ENCODE measurements around the gene TSPAN12.

The TSPAN12 gene

GRCh38 chr7:120842121-120842621 is 15.8 kb downstream of the TSPAN12 start:
- DNase-seq (ENCODE audit: low read depth), result no peak

- no peak for DNase-seq (ENCODE audit: low read depth)
These were observed 16.3 kb downstream of the TSPAN12 start for GRCh38 chr7:120841608-120842007.

- DNase-seq (ENCODE audit: low read depth), result no peak
These were observed 19.7 kb downstream of the TSPAN12 start for GRCh38 chr7:120838281-120838682.

- no peak for DNase-seq (ENCODE audit: low read depth)
These were observed 20.3 kb downstream of the TSPAN12 start for GRCh38 chr7:120837599-120837998.

- DNase-seq (ENCODE audit: low read depth), result no peak
These were observed 21.3 kb downstream of the TSPAN12 start for GRCh38 chr7:120836556-120837115.

- no peak for DNase-seq (ENCODE audit: low read depth)
These were observed 23.2 kb downstream of the TSPAN12 start for GRCh38 chr7:120834726-120835125.

- no peak for DNase-seq (ENCODE audit: low read depth)
These were observed 24.4 kb downstream of the TSPAN12 start for GRCh38 chr7:120833546-120833945.

GRCh38 chr7:120832803-120833202 is 25.1 kb downstream of the TSPAN12 start:
- DNase-seq (ENCODE audit: low read depth), result no peak

- DNase-seq (ENCODE audit: low read depth), result no peak
These were observed 26.7 kb downstream of the TSPAN12 start for GRCh38 chr7:120831260-120831659.

- no peak for DNase-seq (ENCODE audit: low read depth)
These were observed 28.5 kb downstream of the TSPAN12 start for GRCh38 chr7:120829487-120829886.

GRCh38 chr7:120828528-120828927 is 29.4 kb downstream of the TSPAN12 start:
- no peak for DNase-seq (ENCODE audit: low read depth)

- no peak for DNase-seq (ENCODE audit: low read depth)
These were observed 30.4 kb downstream of the TSPAN12 start for GRCh38 chr7:120827371-120828118.

GRCh38 chr7:120825576-120825975 is 32.4 kb downstream of the TSPAN12 start:
- DNase-seq (ENCODE audit: low read depth), result no peak

- no peak for DNase-seq (ENCODE audit: low read depth)
These were observed 32.8 kb downstream of the TSPAN12 start for GRCh38 chr7:120825152-120825551.

GRCh38 chr7:120819861-120820260 is 38.1 kb downstream of the TSPAN12 start:
- no peak for DNase-seq (ENCODE audit: low read depth)

GRCh38 chr7:120817851-120818250 is 40.1 kb downstream of the TSPAN12 start:
- DNase-seq (ENCODE audit: low read depth), result no peak

GRCh38 chr7:120814253-120814939 is 43.5 kb downstream of the TSPAN12 start:
- DNase-seq (ENCODE audit: low read depth), result no peak

GRCh38 chr7:120813546-120814252 is 44.2 kb downstream of the TSPAN12 start:
- DNase-seq (ENCODE audit: low read depth), result no peak

- DNase-seq (ENCODE audit: low read depth), result no peak
These were observed 44.9 kb downstream of the TSPAN12 start for GRCh38 chr7:120813089-120813488.

- DNase-seq (ENCODE audit: low read depth), result no peak
These were observed 48.7 kb downstream of the TSPAN12 start for GRCh38 chr7:120809260-120809659.

- DNase-seq (ENCODE audit: low read depth), result no peak
These were observed 50.6 kb downstream of the TSPAN12 start for GRCh38 chr7:120807390-120807789.

GRCh38 chr7:120806669-120807068 is 51.3 kb downstream of the TSPAN12 start:
- no peak for DNase-seq (ENCODE audit: low read depth)
